Kidney (tissue), 14 donors: Measurements from ENCODE around the gene CAMTA1. TPM values are rescaled to one million over a fixed set of nuclear protein-coding genes. Genes with fewer than 3 reads are reported as not detected.

Experiments
- DNase-seq, 5 donors: peaks; one replicate each; pipeline ENCODE4 v3.0.0-alpha.2; 2013 to 2020
- FAIRE-seq: peaks from 2 replicates; lab custom pipeline; 2012; peaks lifted over from hg19 to GRCh38; lab: Jason Lieb, UNC
- H3K27ac ChIP-seq, 2 donors: one replicate each; pipeline ENCODE4 v1.7.0; 2013; ENCODE audit warnings: low read depth in 2 of 2, low read length in 2 of 2, inconsistent platforms in 1 of 2
- H3K27me3 ChIP-seq: one replicate; pipeline ENCODE4 v1.7.1; 2013; ENCODE audit warnings: low read length, inconsistent platforms; ENCODE audit not compliant: control insufficient read depth, insufficient read depth
- H3K36me3 ChIP-seq, 3 donors: one replicate each; pipeline versions ENCODE4 v1.7.0 to v1.7.1; 2013; ENCODE audit warnings: low read length in 3 of 3, control low read depth in 1 of 3, inconsistent platforms in 1 of 3; ENCODE audit not compliant: insufficient read depth in 3 of 3, control insufficient read depth in 2 of 3
- H3K4me1 ChIP-seq, 3 donors: one replicate each; pipeline versions ENCODE4 v1.7.0 to v1.7.1; 2013; ENCODE audit warnings: low read length in 3 of 3, inconsistent platforms in 1 of 3, low read depth in 1 of 3; ENCODE audit not compliant: control insufficient read depth in 2 of 3, insufficient read depth in 2 of 3
- H3K4me3 ChIP-seq, 3 donors: one replicate each; pipeline versions ENCODE4 v1.7.0 to v1.8.1; 2013; ENCODE audit warnings: low read length in 3 of 3, control low read depth in 1 of 3, inconsistent platforms in 1 of 3
- H3K9ac ChIP-seq, 3 donors: one replicate each; pipeline versions ENCODE4 v1.7.0 to v1.7.1; 2013; ENCODE audit warnings: low read length in 3 of 3, control low read depth in 1 of 3, inconsistent platforms in 1 of 3
- H3K9me3 ChIP-seq, 3 donors: one replicate each; pipeline versions ENCODE4 v1.7.0 to v1.7.1; 2013; ENCODE audit warnings: low read length in 3 of 3, control low read depth in 1 of 3, inconsistent platforms in 1 of 3; ENCODE audit not compliant: control insufficient read depth in 2 of 3, insufficient read depth in 1 of 3
- CTCF ChIP-seq: IDR thresholded peaks from 3 replicates; pipeline ENCODE4 v1.5.1; 2012; ENCODE audit warnings: mild to moderate bottlenecking, moderate library complexity, borderline replicate concordance; ENCODE audit not compliant: insufficient read depth; ENCODE audit errors: extremely low read depth
- intact Hi-C: fragments of 100-400 bp; cut with DNase I; formaldehyde crosslinking; loops from one replicate; pipeline ENCODE4 v1.11.1; 2022
- polyA plus RNA-seq: library from polyadenylated mRNA; stranded (reverse); fragments of 350-450 nt; fragmentation: Illumina TruSeq; extraction: RNeasy Lipid Tissue Mini Kit (QIAGEN cat#74804); gene quantifications from one replicate; pipeline ENCODE4 v1.2.3, GENCODE V29; 2014; ENCODE audit warnings: low read depth, low replicate concordance; ENCODE audit not compliant: insufficient read depth
- total RNA-seq: library from RNA; stranded (reverse); fragmentation: NEBNext Ultra II Directional; extraction: Animal tissue kit (Norgen Biotek cat#: 25700); gene quantifications from one replicate; pipeline ENCODE4 v1.2.1, GENCODE V29; 2021
- donor health status: control.
- donor health status: control.
- donor health status: control.
- donor health status: control.
- donor health status: control.
- donor health status: DM: yes; HTN: yes; CAD: no.
- donor health status: Normal renal cell carcinoma (clear cell type).

Gene CAMTA1
- total and polyA plus RNA-seq, 2 donors from 2014 or later: 79.0 to 170 TPM

DNA sequence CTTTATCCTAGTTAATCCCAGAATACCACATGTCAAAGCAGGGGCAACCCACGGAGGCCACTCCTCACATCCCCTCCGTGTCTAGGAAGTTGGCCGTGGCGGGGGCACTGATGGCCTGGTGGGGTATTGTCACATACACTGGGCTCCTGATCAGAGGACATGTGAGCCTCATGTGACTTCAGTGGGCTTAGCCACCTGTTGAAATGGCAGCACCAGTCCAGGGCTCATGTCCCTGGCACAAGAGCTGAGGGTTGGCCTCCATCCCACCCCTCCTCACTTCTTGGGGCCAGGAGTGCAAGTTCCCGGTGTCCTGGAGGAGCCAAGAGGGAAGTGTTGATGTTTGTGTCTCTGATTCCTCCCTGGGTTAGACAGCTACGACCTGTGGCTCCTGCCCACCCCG, 313.4 kb downstream of the CAMTA1 start:
- Histone ChIP-seq H3K4me3 (no peak overlapping the region), H3K27me3 (no peaks in the 10 kb centered on the region), H3K27ac (peak overlapping the region in 1 of 2 donors; percentile 43), H3K9me3 (no peaks in the 10 kb centered on the region), H3K36me3 (no peaks in the 10 kb centered on the region), H3K4me1 (peaks cover 0 to 5% (median 0%) of the 10 kb centered on the region in 3 donors), H3K9ac (no peak overlapping the region)
- intact Hi-C loops: no loop called here
- FAIRE-seq (no peak), DNase-seq (no peak)
- TF ChIP-seq CTCF: no peak

GRCh38 chr1:7100479-7100878, 315.2 kb downstream of the CAMTA1 start:
- intact Hi-C loops: no loop called here
- H3K4me1 ChIP-seq: peaks cover 0 to 7% (median 0%) of the 10 kb centered on the region in 3 donors
- no peaks in the 10 kb centered on the region for H3K36me3 ChIP-seq
- FAIRE-seq (no peak), DNase-seq (no peak)
- no peak overlapping the region for H3K27ac ChIP-seq
- H3K9me3 ChIP-seq: no peaks in the 10 kb centered on the region
- H3K27me3 ChIP-seq: no peaks in the 10 kb centered on the region
- H3K9ac ChIP-seq: no peak overlapping the region
- TF ChIP-seq CTCF: no peak
- no peak overlapping the region for H3K4me3 ChIP-seq

GRCh38 chr1:7101187-7101586, 315.9 kb downstream of the CAMTA1 start:
- Histone ChIP-seq H3K9me3 (no peaks in the 10 kb centered on the region), H3K4me1 (peaks cover 0 to 7% (median 0%) of the 10 kb centered on the region in 3 donors), H3K27me3 (no peaks in the 10 kb centered on the region), H3K27ac (no peak overlapping the region), H3K4me3 (no peak overlapping the region), H3K36me3 (no peaks in the 10 kb centered on the region), H3K9ac (no peak overlapping the region)
- intact Hi-C loops: no loop called here
- FAIRE-seq: no peak
- no peak for TF ChIP-seq CTCF
- no peak for DNase-seq

- Histone ChIP-seq H3K4me1 (peaks cover 0 to 5% (median 0%) of the 10 kb centered on the region in 3 donors), H3K4me3 (no peak overlapping the region), H3K9ac (no peak overlapping the region), H3K27me3 (no peaks in the 10 kb centered on the region), H3K9me3 (no peaks in the 10 kb centered on the region), H3K36me3 (no peaks in the 10 kb centered on the region), H3K27ac (no peak overlapping the region)
- FAIRE-seq (no peak), DNase-seq (peak in 1 of 5 donors; percentile 11)
- intact Hi-C loops: no loop called here
- TF ChIP-seq CTCF: no peak
These were observed 318.1 kb downstream of the CAMTA1 start for GRCh38 chr1:7103361-7103782.
